Right ventricle myocardium inferior (tissue), 1 donor: ENCODE measurements around the gene SF3B6. TPM values are rescaled to one million over a fixed set of nuclear protein-coding genes. Genes with fewer than 3 reads are reported as not detected.

ENCODE experiments used
- ATAC-seq: fragments of 200-7000 bp; cut with Tn5 transposase; one replicate; pipeline ENCODE4 v1.9.1; 2020; ENCODE audit warnings: mild to moderate bottlenecking, moderate library complexity
- DNase-seq: peaks from one replicate; pipeline ENCODE4 v3.0.0; 2021; ENCODE audit errors: missing footprints
- intact Hi-C: fragments of 100-400 bp; cut with DNase I; formaldehyde crosslinking; loops from one replicate; pipeline ENCODE4 v1.11.0; 2022
- total RNA-seq: library from RNA; stranded (reverse); fragmentation: NEBNext Ultra II Directional; extraction: Animal tissue kit (Norgen Biotek cat#: 25700); gene quantifications from one replicate; pipeline ENCODE4 v1.2.1, GENCODE V29; 2021
- donor health status: DM: no; HTN: yes; CAD: no; lungs with severe emphysema.

SF3B6 gene
- total RNA-seq, 1 donor from 2014 or later: 53.7 TPM

DNA sequence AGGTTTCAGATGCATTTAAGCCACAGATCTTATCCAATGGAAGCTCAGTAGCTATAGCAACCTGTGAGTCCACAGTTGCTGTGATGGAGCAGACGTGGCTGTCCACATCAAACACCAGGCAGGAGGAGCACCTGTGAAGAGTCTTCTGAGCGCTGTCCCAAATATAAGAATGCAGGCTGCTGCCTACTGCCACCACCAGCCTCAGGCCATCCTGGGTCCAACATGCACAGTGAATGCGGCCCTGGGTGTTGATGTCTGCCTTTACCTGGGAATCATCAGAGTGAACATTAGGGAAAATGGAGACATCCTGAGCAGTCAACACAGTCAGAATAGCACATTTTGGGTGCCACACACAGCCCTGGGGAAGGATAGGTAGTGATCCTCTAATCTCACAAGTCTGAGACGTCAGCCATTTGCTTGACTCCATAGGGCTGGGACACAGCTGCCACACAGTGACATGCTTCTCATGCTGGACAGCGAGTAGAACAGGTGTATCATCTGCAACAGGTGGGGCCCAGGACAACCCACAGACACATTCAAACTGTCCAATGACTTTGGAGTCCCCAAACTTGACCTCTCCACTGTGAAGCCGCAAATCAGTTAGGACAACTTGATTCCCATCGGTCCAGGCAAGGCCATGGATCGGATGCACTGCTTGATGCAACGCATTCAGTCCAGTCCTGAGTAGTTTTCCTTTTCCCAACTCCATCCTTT is 37.2 kb downstream of the SF3B6 start:
- no peak for DNase-seq
- intact Hi-C loops: no loop called here

DNA sequence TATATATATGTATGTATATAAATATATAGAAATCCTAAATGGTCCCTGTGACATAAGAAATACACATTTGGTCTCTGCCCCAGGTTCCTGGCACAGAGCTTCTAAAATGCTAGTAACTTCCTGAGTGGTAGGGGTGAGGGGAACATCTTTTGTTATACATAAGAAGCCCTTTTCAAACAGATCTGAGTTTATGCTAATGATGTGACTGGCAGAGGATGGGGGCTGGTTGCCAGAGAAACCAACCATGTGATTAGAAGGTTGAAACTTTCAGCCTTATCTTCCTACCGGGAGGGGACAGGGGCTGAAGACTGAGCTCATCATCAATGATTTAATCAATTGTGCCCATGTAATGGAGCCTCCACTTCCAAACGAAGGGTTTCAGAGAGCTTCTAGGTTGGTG is 49.9 kb downstream of the SF3B6 start:
- intact Hi-C loops: no loop called here
- ATAC-seq: no peak
- no peak for DNase-seq

More for the DNA sequence above, 37.2 kb downstream of the SF3B6 start:
- ATAC-seq: no peak

DNA sequence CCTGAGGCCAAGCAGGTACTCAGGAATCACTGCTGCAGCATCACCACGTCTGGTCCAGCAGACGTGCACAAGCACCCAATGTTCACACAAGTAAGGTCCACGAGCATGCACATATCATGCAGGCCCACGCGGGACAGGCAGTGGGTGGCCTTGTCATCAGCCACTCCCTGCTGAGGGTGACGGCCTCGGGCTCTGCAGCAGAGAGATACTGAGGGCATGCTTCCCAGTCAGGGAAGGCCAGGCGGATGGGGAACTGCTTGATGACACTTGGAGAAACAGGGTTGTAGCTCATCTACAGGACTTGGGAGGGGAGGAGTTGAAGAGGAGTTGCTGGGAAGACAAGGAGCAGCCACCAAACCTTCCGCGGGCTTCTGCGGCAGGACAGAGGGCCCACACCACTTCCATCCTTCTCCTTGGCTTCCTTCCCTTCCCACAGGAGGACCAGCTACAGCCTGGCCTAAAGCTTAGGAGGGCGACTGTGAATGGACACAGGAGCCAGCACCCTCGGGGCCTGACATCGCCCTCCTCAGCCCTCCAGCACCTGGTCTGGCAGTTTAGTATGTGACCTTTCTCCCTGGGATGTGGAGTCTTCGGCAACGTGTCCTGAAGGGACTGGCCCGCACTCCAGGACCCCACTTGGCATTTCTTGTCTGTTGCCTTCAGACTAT is 51.0 kb downstream of the SF3B6 start:
- intact Hi-C loops: no loop called here
- no peak for ATAC-seq

DNA sequence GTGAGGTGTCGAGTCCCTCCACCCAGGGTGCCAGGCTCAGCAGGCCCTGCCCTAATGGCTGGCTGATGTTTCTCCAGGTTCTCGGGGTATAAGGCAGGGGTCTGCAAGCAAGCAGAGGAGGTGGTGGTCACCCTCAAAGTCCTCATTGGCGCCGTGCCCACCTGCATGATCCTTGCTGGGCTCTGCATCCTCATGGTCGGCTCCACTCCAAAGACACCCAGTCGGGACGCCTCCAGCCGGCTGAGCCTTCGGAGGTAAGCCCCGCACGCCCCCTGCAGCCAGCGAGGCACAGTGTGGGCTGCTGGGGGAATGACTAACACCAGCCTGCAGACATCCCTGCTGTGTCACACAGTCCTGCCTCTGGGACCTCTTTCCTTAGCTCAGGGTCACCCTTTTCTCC is 52.1 kb downstream of the SF3B6 start:
- ATAC-seq (no peak), DNase-seq (no peak)
- intact Hi-C loops: no loop called here

More for the DNA sequence above, 51.0 kb downstream of the SF3B6 start:
- DNase-seq: no peak

DNA sequence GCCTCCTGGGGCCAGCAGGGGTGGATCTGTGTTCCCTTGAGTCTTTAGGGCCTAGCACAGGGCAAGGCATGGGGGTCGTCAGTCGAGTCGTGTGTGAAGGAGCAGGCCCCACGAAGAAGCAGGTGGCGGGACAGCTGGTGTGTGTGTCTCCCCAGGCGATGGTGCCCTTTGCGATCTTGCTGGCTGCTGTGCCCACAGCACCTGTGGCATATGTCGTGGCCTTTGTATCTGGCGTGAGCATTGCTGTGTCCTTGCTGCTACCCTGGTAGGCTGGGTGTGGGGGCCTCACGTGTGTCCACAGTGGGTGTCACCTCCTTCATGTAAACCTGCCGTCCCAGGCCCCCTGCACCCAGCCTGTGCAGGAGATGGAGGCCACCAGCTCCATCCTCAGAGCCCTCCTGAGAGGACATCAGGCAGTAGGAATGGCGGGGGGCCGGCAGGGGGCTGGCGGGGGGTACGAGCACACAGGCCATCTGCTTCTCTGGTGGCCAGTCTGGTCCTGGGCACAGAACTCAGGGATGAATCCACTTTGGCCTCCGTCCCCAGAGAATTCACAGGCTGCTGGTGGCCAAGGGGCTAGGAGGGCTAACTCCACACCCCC is 53.1 kb downstream of the SF3B6 start:
- ATAC-seq: no peak
- intact Hi-C loops: no loop called here
- DNase-seq: no peak

DNA sequence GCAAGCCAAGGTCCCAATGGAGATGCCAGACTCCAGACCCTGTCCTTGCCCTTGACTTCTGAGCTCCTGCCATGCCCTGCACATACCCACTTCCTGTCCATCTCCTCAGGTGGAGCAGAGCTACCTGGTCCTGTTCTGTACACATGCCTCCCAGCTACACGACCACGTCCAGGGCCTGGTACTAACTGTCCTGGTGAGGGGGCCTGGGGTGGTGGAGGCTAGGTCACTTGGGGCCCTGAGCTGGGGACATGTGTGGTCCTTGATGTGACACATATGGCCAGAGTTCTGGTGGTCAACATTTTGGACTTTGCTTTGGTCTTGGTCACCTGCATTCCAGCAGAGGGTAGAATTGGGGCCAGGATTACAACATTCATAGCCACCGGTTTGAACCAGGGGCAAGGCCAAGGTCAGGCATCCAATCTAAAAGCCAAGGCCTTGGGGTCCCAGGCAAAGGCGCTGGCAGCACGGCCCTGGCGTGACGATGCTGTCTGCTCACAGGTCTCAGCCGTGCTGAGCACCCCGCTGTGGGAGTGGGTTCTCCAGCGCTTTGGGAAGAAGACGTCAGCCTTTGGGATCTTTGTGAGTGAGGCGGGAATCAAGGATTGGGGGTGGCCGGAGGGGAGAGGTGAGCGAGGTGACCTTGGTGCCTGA is 53.7 kb downstream of the SF3B6 start:
- DNase-seq (no peak), ATAC-seq (no peak)
- intact Hi-C loops: no loop called here

DNA sequence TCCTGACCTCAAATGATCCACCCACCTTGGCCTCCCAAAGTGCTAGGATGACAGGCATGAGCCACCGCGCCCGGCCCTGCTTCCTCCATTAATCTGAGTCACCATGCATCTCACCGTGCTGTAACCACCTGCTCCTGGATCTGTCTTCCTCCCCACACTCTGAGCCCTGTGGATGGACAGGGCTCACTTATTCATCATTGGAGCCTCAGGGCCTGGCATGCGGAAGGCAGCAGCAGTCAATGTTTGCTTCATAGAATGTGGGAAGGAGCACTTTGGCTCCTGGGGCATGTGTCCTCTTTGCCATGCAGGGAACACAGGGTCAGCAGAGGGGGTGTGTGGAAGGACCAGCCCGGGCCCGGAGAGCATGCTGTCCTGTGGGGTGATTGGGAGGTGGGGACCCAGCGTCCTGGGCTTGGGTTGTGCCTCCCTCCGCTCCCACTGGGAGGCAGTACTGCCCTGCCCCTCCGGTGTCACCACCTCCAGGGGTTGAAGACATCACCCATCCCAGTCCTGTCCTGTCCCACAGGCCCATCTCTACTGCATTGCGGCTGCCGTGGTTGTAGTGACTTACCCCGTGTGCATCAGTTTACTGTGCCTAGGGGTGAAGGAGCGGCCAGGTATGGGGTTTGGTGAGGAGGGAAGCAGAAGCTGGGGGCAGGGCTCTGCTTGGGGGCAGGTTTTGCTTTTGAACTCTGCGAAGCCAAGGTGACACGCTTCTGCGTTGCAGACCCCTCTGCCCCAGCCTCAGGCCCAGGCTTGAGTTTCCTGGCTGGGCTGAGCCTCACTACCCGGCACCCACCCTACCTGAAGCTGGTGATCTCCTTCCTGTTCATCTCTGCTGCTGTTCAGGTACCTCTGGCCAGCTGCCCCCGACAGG is 54.8 kb downstream of the SF3B6 start:
- intact Hi-C loops: no loop called here
- DNase-seq: no peak
- no peak for ATAC-seq

DNA sequence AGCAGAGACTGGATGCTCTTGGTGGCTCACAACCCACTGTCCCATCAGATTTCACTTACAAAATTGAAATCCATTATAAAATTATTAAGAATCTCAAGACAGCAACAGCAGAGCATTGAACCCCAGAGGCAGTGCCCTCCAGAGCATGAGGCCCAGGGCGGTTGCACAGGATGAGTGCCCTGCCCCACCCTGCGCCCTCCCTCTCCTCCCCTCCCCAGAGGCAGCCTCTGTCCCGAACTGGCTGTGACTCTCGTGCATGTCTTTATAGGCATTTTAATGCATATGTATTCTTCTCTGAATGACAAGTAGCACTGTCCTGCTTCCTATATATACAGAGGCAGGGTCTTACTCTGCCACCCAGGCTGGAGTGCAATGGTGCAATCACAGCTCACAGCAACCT is 55.9 kb downstream of the SF3B6 start:
- intact Hi-C loops: no loop called here
- no peak for ATAC-seq
- no peak for DNase-seq

DNA sequence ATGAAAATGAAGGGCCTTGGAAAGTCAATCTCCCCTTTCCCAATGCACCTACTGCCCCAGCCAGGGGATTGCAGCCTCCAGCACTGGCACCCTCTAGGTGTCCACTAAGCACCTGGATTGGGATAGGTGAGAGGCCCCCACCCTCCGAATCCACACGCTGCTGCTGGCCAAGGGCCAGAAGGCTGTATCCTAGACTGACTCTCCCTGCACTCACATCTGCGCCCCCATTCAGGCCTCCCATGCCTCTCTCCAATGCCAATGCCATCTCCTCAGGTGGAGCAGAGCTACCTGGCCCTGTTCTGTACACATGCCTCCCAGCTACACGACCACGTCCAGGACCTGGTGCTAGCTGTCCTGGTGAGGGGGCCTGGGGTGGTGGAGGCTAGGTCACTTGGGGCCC is 56.4 kb downstream of the SF3B6 start:
- DNase-seq (no peak), ATAC-seq (no peak)
- intact Hi-C loops: no loop called here

DNA sequence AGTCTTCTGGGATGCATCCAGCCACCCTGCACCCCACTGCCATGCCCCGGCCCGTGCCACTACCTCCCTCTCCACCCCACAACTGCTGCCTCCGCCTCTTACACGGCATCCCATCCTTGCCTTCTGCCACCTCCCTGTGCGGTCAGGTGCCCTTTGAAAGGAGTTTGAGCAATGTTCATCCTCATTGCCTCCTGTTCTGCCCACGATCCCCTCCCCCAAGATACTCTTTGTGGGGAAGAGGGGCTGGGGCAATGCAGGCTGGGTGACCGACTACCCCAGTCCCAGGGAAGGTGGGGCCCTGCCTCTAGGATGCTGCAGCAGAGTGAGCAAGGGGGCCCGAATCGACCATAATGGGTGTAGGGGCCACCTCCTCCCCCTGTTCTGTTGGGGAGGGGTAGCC is 57.9 kb downstream of the SF3B6 start:
- DNase-seq: no peak
- no peak for ATAC-seq
- intact Hi-C loops: no loop called here

DNA sequence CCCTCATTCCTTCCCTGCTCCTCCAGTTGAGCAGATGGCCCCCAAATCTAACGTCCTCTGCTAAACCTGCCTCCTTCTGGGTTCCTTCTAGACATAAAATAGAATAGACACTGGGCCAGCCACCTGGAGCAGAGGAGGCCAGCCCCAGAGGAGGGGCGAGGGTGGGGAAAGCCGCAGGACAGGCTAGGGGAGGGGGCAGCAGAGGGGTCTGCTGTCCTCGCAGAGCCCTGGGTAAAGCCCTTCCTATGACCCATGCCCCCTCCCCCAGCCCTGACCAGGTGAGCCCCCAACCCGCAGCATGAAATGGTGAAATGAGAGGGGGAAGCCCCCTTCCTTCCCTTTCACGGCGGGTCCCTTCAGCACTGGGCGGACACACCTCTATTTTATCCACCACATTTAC is 58.4 kb downstream of the SF3B6 start:
- ATAC-seq (no peak), DNase-seq (no peak)
- intact Hi-C loops: no loop called here

Other genes starting within 250 kb of the SF3B6 start
- gene ATAD2B, start 149.2 kb downstream of the SF3B6 start, total RNA-seq: 6.9 TPM
- gene UBXN2A, start 135.9 kb downstream of the SF3B6 start, total RNA-seq: 21.2 TPM
- not detected for gene MFSD2B, start 66.2 kb downstream of the SF3B6 start, total RNA-seq
- 8.1 TPM for gene WDCP, start 28.9 kb downstream of the SF3B6 start, total RNA-seq
- gene FKBP1B, start 26.6 kb downstream of the SF3B6 start, total RNA-seq: 3.1 TPM
- gene TP53I3, start 8.5 kb upstream of the SF3B6 start, total RNA-seq: 17.2 TPM
- 0.32 TPM for gene PFN4, start 47.0 kb upstream of the SF3B6 start, total RNA-seq
- gene FAM228B, start 47.1 kb upstream of the SF3B6 start, total RNA-seq: 21.8 TPM
- gene FAM228A, start 98.7 kb upstream of the SF3B6 start, total RNA-seq: 0.22 TPM